Thyroid gland (tissue), 4 donors: ENCODE data around the gene ITPR2. TPM values are rescaled to one million over a fixed set of nuclear protein-coding genes. Genes with fewer than 3 reads are reported as not detected.

Experiments
- DNase-seq, 2 donors: peaks; one replicate each; pipeline ENCODE4 v3.0.0-alpha.2; 2019
- H3K27ac ChIP-seq, 3 donors: fragments of 200-600 bp; sonication (generic); 1 replicate in 2 of 3; 2 replicates in 1 of 3; pipeline ENCODE4 v1.5.1; 2016 to 2019; ENCODE audit warnings: mild to moderate bottlenecking in 1 of 3, moderate library complexity in 1 of 3
- H3K27me3 ChIP-seq: fragments of 200-600 bp; sonication (generic); one replicate; pipeline ENCODE4 v1.5.1; 2019
- H3K36me3 ChIP-seq, 2 donors: fragments of 200-600 bp; sonication (generic); one replicate each; pipeline ENCODE4 v1.5.1; 2016 to 2019
- H3K4me1 ChIP-seq, 2 donors: fragments of 200-600 bp; sonication (generic); one replicate each; pipeline ENCODE4 v1.5.1; 2017 to 2019
- H3K4me3 ChIP-seq, 3 donors: fragments of 200-600 bp; sonication (generic); replicated peaks in 1 of 3; 1 replicate in 2 of 3; 2 replicates in 1 of 3; pipeline ENCODE4 v1.5.1; 2016; ENCODE audit warnings: mild to moderate bottlenecking in 1 of 3
- H3K9me3 ChIP-seq: fragments of 200-600 bp; sonication (generic); one replicate; pipeline ENCODE4 v1.5.1; 2017
- POLR2A ChIP-seq, 2 donors: fragments of 450-650 bp; IDR thresholded peaks; one replicate each; pipeline ENCODE4 v1.6.1; 2017; ENCODE audit warnings: antibody characterized with exemption in 2 of 2, mild to moderate bottlenecking in 2 of 2, moderate library complexity in 1 of 2
- WGBS, 2 donors: methylation state at CpG; one replicate each; pipeline ENCODE4 v1.1.5; 2017; 5-methylcytosine and 5-hydroxymethylcytosine counted together
- intact Hi-C: fragments of 100-400 bp; cut with DNase I; formaldehyde crosslinking; loops from one replicate; pipeline ENCODE4 v1.15.1; 2023
- total RNA-seq, 4 donors: library from RNA; depleted of rRNA; stranded (reverse); fragments of >200 nt; gene quantifications; one replicate each; pipeline ENCODE4 v1.2.3, GENCODE V29; 2016
- TF ChIP-seq, protein P1 (sequence below), 6 experiments: fragments of 200-600 bp in 3 of 6; fragments of 450-650 bp in 3 of 6; sonication (generic) in 3 of 6; IDR thresholded peaks; one replicate each; pipeline ENCODE4 v1.5.1; 2016 to 2019; ENCODE audit warnings: antibody characterized with exemption in 6 of 6, mild to moderate bottlenecking in 2 of 6, inconsistent platforms in 1 of 6, moderate library complexity in 1 of 6

The ITPR2 gene
- total RNA-seq, 4 donors from 2014 or later: 24.4 to 39.7 (median 33.7) TPM

DNA sequence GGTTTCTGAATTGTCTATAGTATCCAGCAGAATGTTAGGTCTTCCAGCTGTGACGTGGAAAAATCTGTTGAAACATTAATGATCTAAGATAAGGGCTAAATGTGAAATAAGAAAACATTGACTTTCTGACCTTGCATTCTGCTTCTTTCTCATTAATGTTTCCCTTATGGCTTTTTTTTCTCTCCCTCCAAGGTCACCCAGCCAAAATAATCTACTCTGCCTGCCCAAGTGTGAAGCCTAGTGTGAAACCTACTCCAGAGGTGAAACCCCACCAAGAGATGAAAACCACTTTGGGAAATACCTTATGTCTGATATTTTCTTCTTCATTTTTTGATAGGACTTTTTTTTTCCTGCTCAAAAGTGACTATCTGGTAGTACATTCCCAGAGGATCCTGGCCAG is 529.6 kb downstream of the ITPR2 start:
- H3K27ac ChIP-seq: no peak overlapping the region
- TF ChIP-seq, protein P1, sequence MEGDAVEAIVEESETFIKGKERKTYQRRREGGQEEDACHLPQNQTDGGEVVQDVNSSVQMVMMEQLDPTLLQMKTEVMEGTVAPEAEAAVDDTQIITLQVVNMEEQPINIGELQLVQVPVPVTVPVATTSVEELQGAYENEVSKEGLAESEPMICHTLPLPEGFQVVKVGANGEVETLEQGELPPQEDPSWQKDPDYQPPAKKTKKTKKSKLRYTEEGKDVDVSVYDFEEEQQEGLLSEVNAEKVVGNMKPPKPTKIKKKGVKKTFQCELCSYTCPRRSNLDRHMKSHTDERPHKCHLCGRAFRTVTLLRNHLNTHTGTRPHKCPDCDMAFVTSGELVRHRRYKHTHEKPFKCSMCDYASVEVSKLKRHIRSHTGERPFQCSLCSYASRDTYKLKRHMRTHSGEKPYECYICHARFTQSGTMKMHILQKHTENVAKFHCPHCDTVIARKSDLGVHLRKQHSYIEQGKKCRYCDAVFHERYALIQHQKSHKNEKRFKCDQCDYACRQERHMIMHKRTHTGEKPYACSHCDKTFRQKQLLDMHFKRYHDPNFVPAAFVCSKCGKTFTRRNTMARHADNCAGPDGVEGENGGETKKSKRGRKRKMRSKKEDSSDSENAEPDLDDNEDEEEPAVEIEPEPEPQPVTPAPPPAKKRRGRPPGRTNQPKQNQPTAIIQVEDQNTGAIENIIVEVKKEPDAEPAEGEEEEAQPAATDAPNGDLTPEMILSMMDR (IDR thresholded peaks at IDR 0.05): no peak
- TF ChIP-seq POLR2A (IDR thresholded peaks at IDR 0.05): no peak
- DNase-seq: no peak
- intact Hi-C loops: no loop called here
- H3K9me3 ChIP-seq: no peaks in the 10 kb centered on the region
- no peaks in the 10 kb centered on the region for H3K36me3 ChIP-seq
- H3K27me3 ChIP-seq: no peaks in the 10 kb centered on the region
- no peak overlapping the region for H3K4me3 ChIP-seq
- WGBS, 2 donors: 82 to 90% methylated on average over 1 of the region's 1 CpG
- peaks cover 0 to 12% of the 10 kb centered on the region in 2 donors for H3K4me1 ChIP-seq

DNA sequence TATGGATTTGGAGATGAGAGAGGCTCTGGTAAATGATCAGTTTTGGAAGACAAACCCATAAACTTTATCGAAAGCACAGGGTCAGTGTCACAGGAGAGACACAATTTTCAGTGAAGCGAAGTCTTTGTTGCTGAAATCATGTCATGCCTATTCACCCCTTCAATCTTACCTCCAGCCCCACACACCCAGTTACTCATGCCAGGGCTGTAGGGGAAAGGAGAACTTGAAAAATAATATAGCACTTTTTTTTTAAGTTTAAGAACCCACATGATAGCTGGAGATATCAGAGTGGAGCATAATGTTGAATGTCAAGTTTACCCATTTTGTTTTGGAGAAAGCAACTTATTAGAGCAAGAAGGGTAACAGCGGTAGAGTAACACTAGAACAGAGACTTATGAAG is 530.2 kb downstream of the ITPR2 start:
- intact Hi-C loops: no loop called here
- no peak for DNase-seq
- no peaks in the 10 kb centered on the region for H3K27me3 ChIP-seq
- no peak for TF ChIP-seq POLR2A (IDR thresholded peaks at IDR 0.05)
- TF ChIP-seq, protein P1 (IDR thresholded peaks at IDR 0.05): no peak
- WGBS, 2 donors: 97 to 98% methylated on average over 3 of the region's 3 CpGs
- H3K27ac ChIP-seq: no peak overlapping the region
- H3K36me3 ChIP-seq: no peaks in the 10 kb centered on the region
- peaks cover 0 to 14% of the 10 kb centered on the region in 2 donors for H3K4me1 ChIP-seq
- no peak overlapping the region for H3K4me3 ChIP-seq
- no peaks in the 10 kb centered on the region for H3K9me3 ChIP-seq

DNA sequence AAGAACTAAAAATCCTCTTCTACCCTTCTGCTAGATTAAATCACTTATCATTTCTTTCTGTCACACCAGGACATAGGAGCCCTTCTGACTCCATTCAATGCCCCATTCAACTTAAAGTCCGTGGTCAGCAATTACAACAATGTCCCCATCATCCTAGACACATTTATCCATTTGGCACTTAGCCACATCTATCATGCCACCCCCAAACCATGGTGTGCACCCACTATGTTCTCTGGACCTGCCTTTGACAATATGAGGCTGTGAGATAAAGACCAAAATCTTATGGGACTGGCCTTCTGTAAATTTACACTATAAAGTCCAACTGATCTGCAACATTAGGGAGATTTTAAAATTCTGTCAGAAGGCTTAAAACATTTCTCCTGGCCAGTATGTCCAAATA is 533.2 kb downstream of the ITPR2 start:
- Histone ChIP-seq H3K4me3 (no peak overlapping the region), H3K36me3 (no peaks in the 10 kb centered on the region), H3K27me3 (no peaks in the 10 kb centered on the region), H3K4me1 (peaks cover 0 to 14% of the 10 kb centered on the region in 2 donors), H3K9me3 (no peaks in the 10 kb centered on the region), H3K27ac (peak overlapping the region in 1 of 3 donors; percentile 68)
- DNase-seq: no peak
- 88 to 97% methylated on average over 1 of the region's 1 CpG for WGBS, 2 donors
- TF ChIP-seq, protein P1 (IDR thresholded peaks at IDR 0.05): no peak
- no peak for TF ChIP-seq POLR2A (IDR thresholded peaks at IDR 0.05)
- intact Hi-C loops: no loop called here

- H3K4me3 ChIP-seq: no peak overlapping the region
- WGBS, 2 donors: 58 to 62% methylated on average over 6 of the region's 6 CpGs
- DNase-seq: no peak
- H3K9me3 ChIP-seq: no peaks in the 10 kb centered on the region
- H3K27me3 ChIP-seq: no peaks in the 10 kb centered on the region
- peak overlapping the region in 2 of 3 donors; percentile 33 to 68 for H3K27ac ChIP-seq
- H3K4me1 ChIP-seq: peaks cover 0 to 14% of the 10 kb centered on the region in 2 donors
- intact Hi-C loops: no loop called here
- H3K36me3 ChIP-seq: no peaks in the 10 kb centered on the region
- no peak for TF ChIP-seq POLR2A (IDR thresholded peaks at IDR 0.05)
- TF ChIP-seq, protein P1 (IDR thresholded peaks at IDR 0.05): no peak
Observed at GRCh38 chr12:26298785-26299621, 534.0 kb downstream of the ITPR2 start.

- H3K9me3 ChIP-seq: no peaks in the 10 kb centered on the region
- intact Hi-C loops: no loop called here
- no peaks in the 10 kb centered on the region for H3K36me3 ChIP-seq
- peaks cover 0 to 14% of the 10 kb centered on the region in 2 donors for H3K4me1 ChIP-seq
- H3K27ac ChIP-seq: no peak overlapping the region
- TF ChIP-seq, protein P1 (IDR thresholded peaks at IDR 0.05): no peak
- no peak for TF ChIP-seq POLR2A (IDR thresholded peaks at IDR 0.05)
- DNase-seq: no peak
- 83 to 86% methylated on average over 8 of the region's 8 CpGs for WGBS, 2 donors
- no peak overlapping the region for H3K4me3 ChIP-seq
- no peaks in the 10 kb centered on the region for H3K27me3 ChIP-seq
Observed at GRCh38 chr12:26297396-26298070, 535.5 kb downstream of the ITPR2 start.
